Globus pallidus (tissue), 1 donor: ENCODE measurements around the gene ANKRD44.
A peak's percentile ranks its signal among the peaks of the same experiment; 100 is the strongest.

Experiments
- DNase-seq: peaks from one replicate; pipeline ENCODE4 v3.0.0-alpha.2; 2015; ENCODE audit warnings: low spot score

Gene ANKRD44

DNA sequence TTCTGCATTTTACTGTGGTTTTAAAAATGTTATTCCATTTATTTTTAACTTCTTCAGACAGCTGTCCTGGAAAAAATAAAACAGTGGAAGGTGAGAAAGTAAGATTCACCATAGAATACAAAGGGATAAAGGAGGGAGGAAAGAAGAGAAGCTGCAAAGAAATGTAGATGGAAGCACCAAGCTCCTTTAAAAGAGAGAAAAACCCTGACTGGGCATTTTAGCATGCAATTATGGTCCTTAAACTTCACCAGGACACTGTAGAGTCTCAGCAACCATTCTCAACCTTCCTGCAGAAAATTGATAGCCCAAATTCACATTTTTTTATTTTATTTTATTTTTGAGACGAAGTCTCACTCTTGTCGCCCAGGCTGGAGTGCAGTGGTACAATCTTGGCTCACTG, 11.6 kb upstream of the ANKRD44 start:
- DNase-seq: no peak

DNA sequence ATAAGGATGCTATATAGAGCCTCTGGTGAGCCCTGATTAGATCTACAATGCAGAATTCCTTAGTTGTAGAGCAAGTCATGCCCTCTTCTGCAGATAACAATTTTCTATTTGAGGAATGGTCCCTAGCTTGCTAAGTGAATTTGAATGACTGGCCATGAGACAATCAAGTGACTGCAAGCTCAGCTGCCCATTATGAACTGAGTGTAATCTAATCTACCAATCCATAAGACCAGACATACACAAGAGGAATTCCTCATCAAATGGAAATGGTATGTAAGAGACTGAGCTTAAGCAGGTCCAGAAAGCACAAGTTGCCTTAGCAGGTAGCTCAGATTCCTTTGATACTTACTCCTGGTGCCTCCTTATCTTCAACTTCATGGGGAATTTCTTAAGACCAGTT, 4.8 kb upstream of the ANKRD44 start:
- DNase-seq: no peak

DNA sequence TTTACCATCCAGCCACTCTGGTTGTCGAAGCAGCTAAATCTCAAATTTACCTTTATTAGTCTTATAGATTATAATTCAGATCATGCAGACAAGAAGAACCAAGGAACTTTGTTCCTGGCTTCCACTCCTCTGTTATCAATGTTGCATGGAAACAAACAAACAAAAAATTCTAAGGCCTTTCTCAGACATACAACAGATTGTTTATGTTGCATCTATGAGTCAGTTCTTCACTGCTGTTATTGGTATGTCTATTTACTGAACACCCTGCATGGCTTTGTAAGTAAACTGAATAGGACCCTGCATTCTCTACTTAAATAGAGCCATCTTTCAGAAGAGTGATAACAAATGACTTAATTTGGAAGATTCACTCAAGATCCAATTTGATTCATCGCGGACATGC, 1.6 kb upstream of the ANKRD44 start:
- no peak for DNase-seq

DNA sequence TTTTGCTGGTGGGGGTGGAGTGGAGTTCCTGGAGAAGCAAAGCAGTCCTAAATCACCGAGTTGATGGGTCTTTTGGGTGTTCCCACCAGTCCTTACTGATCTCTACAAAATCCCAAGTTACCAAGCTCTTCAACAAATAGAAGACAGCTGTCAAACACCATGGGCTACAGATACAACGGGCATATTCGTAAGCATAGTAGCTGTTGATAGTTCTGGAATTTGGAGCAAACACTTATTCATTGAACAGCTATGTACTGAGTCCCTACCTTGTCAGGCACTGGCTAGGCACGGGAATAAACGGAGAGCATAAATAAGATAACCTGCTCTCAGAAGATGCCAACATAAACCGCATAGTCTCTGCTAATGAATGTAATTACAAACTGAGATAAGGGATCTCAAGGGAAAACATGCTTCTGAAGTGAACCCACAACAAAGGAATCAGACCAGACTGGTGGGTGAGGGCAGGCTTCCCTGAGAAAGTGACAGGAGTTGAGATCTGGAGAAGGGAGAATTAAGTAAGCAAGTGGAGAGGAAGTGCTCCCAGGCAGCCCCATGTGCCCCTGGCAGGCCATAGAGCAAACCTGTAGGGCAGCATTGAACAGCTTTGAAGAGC, 947 bp upstream of the ANKRD44 start:
- DNase-seq: no peak

DNA sequence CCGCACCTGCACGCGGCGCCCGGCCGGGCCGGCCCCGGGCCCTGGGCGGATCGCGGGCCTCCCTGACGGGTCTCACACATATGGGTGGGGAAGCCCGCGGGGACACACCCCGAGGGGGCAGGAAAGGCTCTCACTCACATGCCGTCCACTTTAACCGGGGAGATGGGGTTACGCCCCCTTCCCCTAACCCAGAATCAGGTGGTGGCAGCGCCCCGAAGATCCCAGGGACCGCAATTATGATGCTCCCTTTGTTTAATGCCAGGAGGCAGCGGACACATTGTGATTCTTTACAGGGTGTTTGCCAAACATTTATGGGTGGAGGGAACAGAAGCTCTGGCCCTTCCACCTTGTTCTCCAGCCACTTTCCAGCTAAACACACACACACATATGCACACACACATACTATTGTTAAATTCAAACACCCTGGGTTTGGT, 424 bp upstream of the ANKRD44 start:
- DNase-seq: peak; percentile 31

DNA sequence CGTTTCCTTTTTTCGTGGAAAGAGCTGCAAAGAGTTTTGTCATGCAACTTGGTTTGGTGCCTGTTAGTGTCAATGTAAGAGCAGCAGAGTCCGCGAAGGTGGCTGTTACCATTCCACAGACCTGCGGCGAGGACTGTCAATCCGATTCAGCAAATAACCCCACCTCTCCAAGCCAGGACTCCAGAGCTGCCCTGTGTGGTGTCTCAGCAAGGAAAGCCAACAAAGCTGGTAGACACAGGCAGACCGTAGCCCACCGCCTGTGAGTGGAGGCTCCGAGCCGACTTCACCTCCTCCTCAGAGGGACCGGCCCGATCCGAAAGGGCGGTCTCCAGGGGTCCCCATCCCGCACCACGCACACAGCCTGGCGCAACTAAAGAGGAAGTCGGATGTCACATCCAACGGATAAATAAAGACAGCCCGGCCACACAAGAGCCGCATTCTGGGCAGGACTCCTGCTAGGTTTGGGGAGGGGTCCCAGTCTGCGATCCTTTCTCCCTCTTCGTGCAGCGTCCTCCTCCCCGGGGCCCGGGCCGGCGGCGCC, 819 bp downstream of the ANKRD44 start:
- no peak for DNase-seq

DNA sequence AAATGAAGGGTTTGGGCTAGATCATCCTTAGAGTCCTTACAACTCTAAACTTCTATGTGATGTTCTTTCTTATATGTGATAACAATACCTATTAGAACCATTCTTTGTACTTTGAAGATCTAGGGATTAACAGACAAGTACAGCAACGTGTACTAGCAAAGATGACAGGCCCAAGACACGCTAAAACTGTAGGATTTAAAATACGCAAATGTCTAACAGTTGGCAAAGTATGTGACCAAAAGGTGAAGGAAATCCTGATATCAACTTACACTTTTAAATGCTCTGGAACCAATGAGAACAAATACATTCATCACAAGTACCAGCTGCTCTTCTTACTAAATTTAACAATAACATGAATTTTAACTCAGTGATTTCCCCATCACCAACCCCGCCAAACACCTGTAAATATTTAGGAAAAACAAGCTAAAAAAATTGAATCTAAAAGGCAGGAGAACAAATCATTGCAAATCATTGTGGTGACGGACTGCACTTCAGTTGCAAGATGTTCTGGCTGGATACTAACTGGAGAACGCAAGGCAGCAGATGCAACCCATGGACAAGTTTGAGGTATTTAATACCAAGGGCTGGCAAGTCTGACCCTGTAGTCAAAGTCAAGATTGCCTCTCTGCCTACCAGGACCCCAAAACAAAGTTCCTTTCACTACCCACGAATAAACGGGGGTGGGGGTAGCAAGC, 1.4 kb downstream of the ANKRD44 start:
- no peak for DNase-seq

DNA sequence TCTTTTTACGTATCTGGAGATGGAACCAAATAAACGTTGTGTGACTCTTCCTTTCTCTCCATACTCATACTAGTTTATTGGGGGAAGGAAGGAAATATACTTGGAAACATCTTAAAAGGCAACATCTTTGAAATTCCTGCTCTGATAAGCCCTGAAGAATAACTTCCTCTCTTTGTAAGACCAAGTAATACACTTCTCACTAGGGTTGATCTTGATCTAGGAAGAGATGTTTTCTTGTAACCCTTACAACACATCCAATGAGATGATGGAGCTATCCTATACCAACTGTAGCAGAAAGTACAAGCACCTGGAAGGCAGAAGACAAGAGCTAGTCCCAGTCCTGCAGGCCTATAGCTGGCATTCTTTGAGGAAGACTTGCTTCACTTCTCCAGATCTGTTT, 2.0 kb downstream of the ANKRD44 start:
- DNase-seq: no peak

DNA sequence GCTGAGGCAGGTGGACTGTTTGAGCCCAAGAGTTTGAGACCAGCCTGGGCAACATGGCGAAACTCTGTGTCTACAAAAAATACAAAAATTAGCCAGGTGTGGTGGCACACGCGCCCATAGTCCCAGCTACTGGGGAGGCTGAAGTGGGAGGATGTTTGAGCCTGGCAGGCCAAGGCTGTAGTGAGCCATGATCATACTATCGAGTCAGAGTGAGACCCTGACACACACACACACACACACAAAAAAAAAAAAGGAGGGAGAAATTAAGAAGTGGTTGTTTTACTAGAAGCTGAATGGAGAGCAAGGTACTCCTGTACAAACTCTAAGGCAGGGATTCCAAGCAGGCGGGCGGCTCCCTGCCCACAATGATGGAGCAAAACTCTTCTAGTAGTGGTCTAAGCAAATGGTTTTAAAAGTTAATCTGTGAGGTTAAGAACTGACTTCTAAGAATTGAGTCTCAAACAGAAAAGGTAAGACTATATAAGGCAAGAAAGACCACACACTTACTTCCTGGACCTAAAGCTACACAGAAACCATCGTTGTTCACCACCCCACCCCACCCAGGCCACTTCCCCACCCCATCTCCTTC, 2.6 kb downstream of the ANKRD44 start:
- no peak for DNase-seq

DNA sequence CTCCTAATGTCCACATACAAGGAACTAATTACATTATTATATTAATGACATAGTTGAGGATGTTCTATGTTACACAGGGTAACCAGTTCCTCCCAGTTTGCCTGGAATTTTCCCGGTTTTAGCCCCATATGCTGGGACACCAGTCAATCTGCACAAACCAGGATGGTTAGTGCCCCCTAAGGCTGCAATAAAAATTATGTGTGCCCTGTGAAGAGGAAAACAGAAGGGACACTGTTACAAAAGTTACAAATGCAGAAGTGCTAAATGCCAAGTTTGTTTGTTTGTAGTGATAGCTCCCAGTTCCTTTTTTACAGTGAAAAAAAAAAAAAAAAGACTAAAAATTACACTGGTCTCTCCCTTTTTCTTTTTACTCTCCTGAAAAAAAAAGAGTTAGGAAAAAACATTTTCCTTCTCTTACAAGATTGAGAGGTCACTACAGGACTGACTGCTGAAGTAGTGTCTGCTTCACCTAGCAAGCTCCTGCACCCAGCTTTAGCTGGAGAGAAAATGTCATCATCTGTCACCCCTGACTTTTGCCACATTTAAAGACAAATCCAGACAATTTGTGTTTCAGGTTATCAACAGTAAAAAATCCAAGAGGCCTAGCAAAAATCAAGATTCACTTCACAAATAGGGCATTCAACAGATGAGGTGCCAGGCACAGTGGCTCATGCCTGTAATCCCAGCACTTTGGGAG, 3.2 kb downstream of the ANKRD44 start:
- peak; percentile 74 for DNase-seq

DNA sequence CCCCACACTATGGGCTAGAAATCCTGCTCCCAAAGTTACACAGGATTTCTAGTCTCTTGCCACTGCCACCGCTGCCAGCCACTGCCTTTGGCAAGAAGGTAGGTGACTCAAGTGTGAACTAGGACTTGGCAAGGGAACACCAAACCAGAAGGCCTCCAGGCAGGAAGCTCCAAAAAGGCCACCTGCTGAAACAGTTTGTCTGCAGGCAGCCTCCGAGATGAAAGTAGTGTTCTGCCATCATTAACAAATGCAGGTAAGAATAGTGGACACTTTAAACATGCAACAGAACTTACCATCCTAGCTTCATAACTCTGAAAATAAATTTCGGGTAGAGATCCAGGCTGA, 3.9 kb downstream of the ANKRD44 start:
- DNase-seq: no peak

DNA sequence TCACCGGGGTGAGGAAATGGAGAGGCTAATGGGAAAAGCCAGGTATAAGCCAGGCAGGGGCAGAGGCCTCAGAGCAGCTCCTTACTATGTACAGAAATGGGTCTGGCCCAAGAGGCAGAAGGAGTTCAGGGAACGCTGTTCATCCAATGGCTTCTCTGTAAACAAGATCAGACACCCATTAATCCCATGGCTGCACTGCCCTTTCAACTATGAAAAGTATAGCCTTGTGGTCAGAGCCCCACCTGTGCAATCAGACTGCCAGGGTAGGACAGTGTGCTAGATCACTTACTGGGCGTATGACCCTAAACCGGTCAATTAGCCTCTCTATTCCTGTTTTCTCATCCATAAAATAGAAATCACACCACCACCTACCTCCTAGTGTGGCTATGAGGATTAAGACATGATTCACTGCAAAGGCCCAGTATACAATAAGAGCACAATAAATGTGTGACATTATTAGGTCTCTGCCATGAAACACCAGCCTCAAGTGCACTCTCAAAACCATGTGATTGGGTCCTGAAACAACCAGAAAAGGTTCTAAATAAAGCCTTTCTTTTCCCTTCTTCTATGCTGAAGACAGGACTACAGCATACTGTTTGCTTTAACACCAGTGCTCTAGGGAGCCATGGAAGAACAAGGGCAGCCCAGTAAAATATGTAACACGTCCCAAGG, 4.4 kb downstream of the ANKRD44 start:
- DNase-seq: no peak

DNA sequence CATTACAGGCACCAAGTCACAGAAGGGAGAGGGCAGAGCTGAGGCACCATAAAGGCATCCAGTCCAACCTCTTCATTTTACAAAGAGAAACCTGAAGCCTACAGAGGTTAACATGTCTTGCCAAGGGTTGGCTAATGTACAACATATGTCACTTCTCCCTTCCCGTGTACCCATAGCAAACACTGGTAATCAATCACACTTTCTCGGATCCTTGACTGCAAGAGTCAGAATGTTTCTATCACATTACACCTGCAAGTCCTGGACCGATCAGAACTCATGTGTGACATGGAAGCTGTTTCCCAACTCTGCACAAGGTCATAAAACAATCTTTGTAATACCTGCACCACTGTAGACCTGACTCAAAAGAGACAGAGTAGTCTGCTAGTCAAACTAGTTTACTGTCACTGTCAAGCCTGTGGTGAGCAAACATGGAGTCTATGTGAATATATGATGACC, 6.0 kb downstream of the ANKRD44 start:
- no peak for DNase-seq

DNA sequence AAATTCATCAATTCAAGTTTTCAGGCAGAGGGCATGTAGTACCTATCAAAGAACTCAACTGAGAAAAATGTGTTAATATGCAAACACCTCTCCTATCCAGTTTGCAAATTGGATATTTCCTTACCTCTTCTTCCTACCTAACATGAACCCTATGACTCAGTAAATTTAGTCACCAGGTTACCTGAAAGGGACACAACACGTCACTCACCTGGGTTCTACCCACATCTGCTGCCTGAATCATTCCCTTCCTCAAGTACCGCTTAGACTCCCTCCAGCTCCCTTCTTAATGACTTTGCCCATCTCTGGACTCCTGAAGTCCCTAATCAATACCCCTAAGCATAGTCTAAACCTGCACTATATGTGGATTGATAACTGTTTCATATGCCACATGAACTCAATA, 10.4 kb downstream of the ANKRD44 start:
- no peak for DNase-seq

DNA sequence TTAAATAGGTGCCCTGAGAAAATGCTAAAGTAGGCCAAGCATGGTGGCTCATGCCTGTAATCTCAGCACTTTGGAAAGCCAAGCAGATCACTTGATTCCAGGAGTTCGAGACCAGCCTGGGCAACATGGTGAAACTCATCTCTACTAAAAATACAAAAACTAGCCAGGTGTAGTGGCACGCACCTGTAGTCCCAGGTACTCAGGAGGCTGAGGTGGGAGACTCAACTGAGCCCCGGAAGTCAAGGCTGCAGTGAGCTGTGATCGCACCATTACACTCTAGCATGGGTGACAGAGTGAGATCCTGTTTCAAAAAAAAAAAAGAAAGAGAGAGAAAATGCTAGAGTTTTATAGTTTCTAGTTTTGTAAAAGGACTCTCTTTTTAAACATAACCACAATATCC, 12.0 kb downstream of the ANKRD44 start:
- no peak for DNase-seq

DNA sequence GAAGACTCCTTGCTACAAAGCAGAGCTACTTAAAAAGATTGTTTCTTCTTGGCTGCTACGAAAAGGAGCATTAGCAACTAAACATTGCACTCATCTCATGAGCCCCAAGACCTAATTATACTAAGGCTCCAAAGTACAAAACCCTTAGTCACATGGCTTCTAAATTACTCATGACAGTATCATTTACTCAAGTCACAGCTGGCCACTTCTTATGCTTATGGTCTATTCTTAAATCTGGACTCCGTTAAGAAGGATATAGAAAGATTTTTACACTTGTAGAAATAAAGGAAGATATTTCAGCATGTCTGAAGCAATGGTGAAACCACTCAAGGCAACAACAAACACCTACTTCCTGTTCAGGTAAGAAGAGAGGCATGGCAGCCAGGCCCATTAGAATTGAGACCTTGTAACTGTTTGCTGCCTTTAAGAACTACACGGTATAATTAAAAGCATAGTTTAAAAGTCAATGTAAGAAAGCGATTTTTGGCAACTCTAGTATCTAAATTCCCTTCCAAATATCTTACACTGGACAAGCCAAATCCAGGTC, 12.7 kb downstream of the ANKRD44 start:
- DNase-seq: no peak

DNA sequence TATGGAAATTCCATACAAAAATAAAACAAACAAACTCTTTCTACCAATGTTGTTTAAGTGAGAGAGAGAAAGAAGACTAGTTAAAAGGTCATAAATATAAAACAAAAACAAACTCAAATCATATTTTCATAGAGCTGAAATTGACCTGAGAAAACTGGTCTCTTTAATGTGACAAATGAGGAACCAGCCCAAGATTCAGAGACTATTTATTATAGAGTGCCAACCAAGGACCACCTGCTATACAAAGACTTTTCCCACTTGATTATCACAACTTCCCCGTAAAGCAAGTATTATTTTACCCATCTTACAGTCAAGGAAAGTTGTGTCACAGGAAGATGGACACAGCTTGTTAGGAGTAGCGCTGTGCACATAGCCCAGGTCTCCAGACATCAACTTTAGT, 13.3 kb downstream of the ANKRD44 start:
- DNase-seq: no peak

DNA sequence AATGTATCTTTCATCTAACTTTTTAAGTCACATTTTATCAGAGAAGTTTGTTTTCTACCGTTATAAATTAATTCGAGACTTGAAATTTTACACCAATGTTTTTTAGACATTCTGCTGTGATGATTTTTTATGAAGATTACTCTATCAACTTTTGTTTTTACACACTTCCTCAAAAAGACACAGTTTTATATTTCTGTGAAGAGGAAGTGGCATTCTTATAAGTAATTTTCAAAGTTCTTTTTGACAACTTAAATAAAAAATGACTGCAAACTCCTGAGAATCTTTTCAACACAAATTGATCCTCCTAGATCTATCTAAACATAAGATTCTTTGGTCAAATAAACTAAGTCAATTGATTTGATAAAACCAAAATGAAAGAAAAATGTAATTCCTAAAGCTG, 13.7 kb downstream of the ANKRD44 start:
- DNase-seq: no peak

DNA sequence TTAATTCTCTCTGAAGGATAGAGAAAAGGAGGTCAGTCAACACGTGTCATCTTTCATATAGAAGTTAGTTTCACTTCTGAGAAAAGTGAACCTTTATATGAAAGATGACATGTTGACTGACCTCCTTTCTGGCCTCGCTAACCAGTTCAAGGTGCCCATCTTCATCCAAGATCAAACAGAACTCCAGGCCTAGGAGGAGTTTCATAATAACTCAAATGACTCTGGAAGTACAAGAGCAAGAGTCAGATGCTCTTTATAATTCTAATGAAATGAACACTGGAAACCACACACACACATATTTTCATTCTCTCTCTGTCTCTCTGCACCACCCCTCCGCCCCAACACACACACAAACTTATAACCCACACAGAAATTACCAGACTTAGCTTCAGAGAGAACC, 16.3 kb downstream of the ANKRD44 start:
- no peak for DNase-seq

DNA sequence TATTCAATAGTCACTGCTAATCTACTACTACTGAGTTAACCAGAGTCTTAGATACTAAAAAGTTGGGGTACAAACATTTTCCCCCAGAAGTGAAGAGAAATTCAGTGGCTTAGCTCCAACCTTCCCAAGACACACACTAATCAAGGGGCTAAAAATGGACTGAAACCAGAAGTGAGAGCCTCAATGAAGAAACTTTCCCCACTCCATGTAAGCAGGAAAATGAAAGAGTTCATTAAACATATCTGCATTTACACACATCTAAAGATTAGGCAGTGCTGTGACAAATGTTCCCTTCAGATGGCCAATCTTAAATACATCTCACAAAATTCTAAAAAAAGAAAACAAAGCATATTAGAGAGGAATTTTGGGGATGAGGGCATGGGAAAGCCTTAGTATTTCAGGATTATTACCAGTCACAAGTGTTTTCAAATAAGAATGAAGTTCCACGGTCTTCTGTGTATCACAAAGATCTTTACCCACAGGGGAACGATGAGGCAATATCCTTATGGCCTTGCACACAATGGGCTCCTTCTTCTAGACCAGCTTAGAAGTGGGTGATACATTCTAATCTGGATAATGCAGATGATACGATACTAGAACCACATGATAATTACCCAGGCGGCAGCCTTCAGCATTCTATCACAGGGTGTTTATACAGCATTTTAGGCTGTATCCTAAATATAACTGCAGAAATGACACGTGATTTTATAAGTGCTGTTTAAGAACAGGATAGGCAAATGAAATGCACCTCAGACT, 17.1 kb downstream of the ANKRD44 start:
- peak; percentile 66 for DNase-seq

DNA sequence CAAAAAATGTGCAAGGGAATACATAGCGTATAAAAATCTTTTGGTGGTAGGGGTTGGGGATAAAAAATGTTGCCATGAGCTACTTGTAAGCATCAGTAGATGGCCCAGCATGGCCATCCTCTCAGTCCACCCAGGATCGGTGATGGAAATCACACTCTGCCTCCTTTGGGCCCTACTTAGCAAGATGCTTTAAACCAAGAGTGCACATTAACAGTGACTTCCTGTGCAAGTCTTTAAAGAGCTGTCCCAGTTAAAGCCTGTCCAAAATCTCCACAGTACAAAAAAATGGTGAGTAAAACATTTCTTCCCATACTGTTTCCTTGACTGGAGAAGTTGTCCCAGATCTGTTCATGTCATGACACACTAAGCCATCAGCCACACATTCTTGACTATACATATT, 18.0 kb downstream of the ANKRD44 start:
- DNase-seq: no peak
